GM12872 (cell line): ENCODE results near the gene ICE1.

Source experiments
- CTCF ChIP-seq: IDR thresholded peaks from 3 replicates; pipeline ENCODE4 v1.5.1; 2011; ENCODE audit warnings: low read depth, mild to moderate bottlenecking, low read length, moderate library complexity; ENCODE audit not compliant: insufficient read depth

ICE1 gene, protein sequence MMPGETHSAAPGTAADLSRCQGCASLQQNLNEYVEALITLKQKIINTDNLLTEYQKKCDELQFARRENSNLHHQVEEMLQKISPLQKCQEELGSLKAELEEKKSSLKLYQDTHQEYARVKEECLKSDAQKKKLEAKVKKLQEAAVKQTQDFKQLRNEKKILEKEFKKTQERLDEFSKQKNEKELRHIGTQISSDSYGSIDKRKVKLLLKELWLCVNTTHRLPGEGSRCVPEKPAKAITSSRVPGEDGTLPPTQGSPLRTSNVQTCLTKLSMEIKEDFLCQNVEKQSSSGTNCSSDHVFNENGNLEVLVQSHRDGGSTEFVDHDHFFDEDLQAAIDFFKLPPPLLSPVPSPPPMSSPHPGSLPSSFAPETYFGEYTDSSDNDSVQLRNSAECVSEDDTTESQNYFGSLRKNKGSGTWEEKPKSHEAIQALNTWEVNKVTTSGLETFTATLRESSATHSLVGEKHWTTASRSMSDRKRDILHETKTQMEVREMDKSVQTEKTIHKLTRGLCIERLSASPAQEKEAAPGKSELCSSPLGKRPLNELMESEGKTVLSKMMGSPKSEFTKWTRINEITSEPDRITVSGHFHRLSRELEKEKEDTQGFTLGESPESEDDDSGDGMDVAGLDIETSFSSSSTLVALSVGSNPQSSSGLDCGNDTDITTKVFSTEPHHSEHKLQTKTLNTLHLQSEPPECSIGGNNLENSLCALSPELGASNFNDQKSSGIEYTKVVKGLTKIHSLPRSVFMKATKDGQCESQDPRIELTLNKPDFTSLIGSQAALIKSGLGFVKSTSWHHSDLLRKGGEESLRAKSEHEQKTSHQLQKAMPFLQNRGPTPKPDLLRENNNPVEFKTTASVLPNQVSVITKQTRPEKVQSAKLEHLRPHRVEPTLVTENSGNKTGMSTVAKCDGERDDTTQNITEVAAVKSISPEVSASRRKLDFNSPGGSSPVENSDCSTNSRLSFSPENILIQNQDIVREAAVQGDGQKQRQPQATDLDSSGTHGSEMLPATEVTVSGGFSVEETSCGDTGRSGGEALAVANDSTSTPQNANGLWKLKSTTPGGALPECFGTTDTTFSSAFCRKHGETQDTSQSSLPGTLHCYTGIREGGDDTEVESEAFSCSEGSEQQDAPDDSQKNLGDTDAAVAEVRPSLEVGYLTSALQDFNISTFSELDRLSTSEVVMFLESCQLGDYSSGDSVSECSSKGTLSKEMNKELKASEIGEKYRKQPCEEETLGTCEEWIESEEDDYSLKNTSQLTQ (N-terminal part only)

DNA sequence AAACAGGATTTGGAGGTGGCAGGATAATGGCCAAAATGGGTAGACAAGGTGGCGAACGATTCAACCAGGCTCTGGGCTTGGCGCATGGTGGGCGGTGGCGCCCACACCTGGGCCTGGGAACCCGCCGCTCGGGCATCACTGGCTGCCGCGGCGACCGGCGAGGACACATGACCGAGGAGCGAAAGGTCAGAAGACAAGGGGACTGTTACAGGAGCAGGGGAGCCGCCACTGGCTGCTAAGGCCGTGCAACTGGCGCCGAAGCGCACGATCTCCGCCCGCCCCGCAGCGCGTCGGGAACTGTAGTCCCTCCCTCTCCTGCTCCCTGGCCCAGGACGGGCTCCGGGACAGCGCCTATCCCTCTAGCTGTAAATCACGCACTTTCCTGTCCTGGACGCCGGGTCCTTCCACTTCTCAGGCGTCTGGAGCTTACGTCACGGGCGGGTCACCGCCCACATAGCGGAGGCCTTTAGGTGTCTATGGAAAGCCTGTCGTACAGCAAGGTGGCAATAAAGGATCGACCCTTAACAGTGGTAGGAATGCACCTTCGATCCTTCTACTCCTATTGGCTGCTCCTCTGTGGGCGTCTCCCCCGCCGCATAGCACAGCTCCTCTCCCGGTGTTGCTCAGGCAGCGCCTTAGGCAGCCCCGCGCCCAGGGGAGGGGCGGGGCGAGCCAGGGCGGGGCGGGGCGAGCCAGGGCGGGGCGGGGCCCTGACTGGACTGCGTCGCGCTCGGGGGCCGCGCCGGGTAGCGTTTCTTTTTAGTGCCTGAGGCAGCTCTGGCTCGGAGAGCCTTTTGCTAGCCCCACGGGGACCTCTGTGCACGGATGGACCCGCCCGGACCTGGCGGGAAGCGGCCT lies at the start of gene ICE1:
ICE1 (plus strand) TSS at position 717 of the 858 bp plus-strand sequence. CDS start 239 bp downstream, outside the sequence.
- TF ChIP-seq CTCF: no peak

DNA sequence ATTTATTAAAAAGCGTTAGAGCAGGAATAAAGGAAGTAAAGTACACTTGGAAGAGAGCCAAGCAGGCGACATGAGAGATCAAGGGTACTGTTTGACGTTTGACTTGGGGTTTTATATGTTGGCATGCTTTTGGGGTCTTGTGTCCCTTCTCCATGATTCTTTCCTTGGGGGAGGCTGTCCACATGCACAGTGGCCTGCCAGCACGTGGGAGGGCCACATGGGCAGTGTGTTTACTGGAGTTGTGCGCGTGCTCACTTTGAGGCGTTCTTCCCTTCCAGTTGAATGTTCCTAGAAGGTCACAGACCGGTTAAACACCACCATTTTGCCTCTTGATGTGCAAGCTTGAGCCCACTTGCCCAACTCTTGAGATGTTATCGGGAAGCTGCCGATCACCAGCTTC lies 49.5 kb upstream of the ICE1 start:
- no peak for TF ChIP-seq CTCF

- TF ChIP-seq CTCF: no peak
Measured at GRCh38 chr5:5373351-5373989, 49.0 kb upstream of the ICE1 start.

- TF ChIP-seq CTCF: no peak
Measured at GRCh38 chr5:5374009-5374715, 48.3 kb upstream of the ICE1 start.

- no peak for TF ChIP-seq CTCF
Measured at GRCh38 chr5:5377780-5378179, 44.7 kb upstream of the ICE1 start.

- TF ChIP-seq CTCF: no peak
Measured at GRCh38 chr5:5378531-5378930, 43.9 kb upstream of the ICE1 start.
